GM12878 (cell line): ENCODE results near the gene MEIKIN. TPM values are rescaled to one million over a fixed set of nuclear protein-coding genes. Genes with fewer than 3 reads are reported as not detected.

Experiments used
- ATAC-seq: fragments of 200-7000 bp; cut with Tn5 transposase; 3 replicates; pipeline ENCODE4 v1.9.1; 2020; ENCODE audit warnings: mild to moderate bottlenecking, moderate library complexity
- BruUV-seq: library from RNA; stranded (reverse); fragments of 400-500 nt; replicated peaks from 2 replicates; lab custom pipeline; 2021; lab: Mats Ljungman, UMichigan
- CTCF ChIA-PET: fragments of 300-600 bp; sonication (Branson Sonifier 250); formaldehyde crosslinking; extraction: SDS; loops from one replicate; lab custom pipeline; 2021; ENCODE audit warnings: inconsistent platforms; lab: Yijun Ruan, JAX
- POLR2A ChIA-PET: fragments of 350-600 bp; formaldehyde crosslinking; extraction: SDS; loops from one replicate; lab custom pipeline; 2021; ENCODE audit warnings: inconsistent platforms; lab: Charles Lee
- RAD21 ChIA-PET: fragments of 300-600 bp; sonication (Branson Sonifier 250); formaldehyde crosslinking; loops from one replicate; lab custom pipeline; 2023; ENCODE audit warnings: antibody characterized with exemption; ENCODE audit not compliant: unreplicated experiment; lab: Charles Lee
- SMC1A ChIA-PET: fragments of 300-600 bp; sonication (Branson Sonifier 250); formaldehyde crosslinking; loops from one replicate; lab custom pipeline; 2023; ENCODE audit not compliant: unreplicated experiment, uncharacterized antibody; lab: Charles Lee
- DNase-seq: peaks from one replicate; pipeline ENCODE4 v3.0.0-alpha.2; 2011; ENCODE audit warnings: low read depth, low spot score
- FAIRE-seq: peaks from 3 replicates; lab custom pipeline; 2011; peaks lifted over from hg19 to GRCh38; lab: Jason Lieb, UNC
- H2AFZ ChIP-seq: 2 replicates; pipeline ENCODE4 v1.6.0; 2011; ENCODE audit warnings: low read depth, low read length, control low read depth; ENCODE audit not compliant: control insufficient read depth
- H3K27ac ChIP-seq: 2 replicates; pipeline ENCODE4 v1.5.1; 2011; ENCODE audit warnings: control low read depth; ENCODE audit not compliant: control insufficient read depth, insufficient read depth
- H3K27me3 ChIP-seq, 2 experiments: replicated peaks in 1 of 2; 2 replicates each; pipeline versions ENCODE4 v1.6.0 to v1.6.1; 2011; ENCODE audit warnings: low read length in 1 of 2; ENCODE audit not compliant: control insufficient read depth in 2 of 2, insufficient read depth in 2 of 2
- H3K36me3 ChIP-seq, 2 experiments: 2 replicates each; pipeline ENCODE4 v1.5.1; 2011; ENCODE audit warnings: low read length in 1 of 2; ENCODE audit not compliant: control insufficient read depth in 2 of 2, insufficient read depth in 2 of 2
- H3K4me1 ChIP-seq: 2 replicates; pipeline ENCODE4 v1.6.1; 2011; ENCODE audit warnings: mild to moderate bottlenecking, low read length, moderate library complexity, mixed read lengths; ENCODE audit not compliant: control insufficient read depth, insufficient read depth
- H3K4me2 ChIP-seq: 2 replicates; pipeline ENCODE4 v1.6.0; 2011; ENCODE audit warnings: control low read depth; ENCODE audit not compliant: control insufficient read depth, insufficient read depth
- H3K4me3 ChIP-seq: fragments of 200-600 bp; sonication (generic); 2 replicates; pipeline ENCODE4 v1.5.1; 2016
- H3K79me2 ChIP-seq: 2 replicates; pipeline ENCODE4 v1.6.0; 2011; ENCODE audit warnings: low read length; ENCODE audit not compliant: control insufficient read depth, insufficient read depth
- H3K9ac ChIP-seq: 2 replicates; pipeline ENCODE4 v1.8.0; 2011; ENCODE audit warnings: low read length, control low read depth, mixed read lengths; ENCODE audit not compliant: control insufficient read depth, insufficient read depth
- H3K9me3 ChIP-seq: replicated peaks from 3 replicates; pipeline ENCODE4 v1.5.1; 2011; ENCODE audit warnings: mild to moderate bottlenecking, low read length; ENCODE audit not compliant: control insufficient read depth, insufficient read depth
- H4K20me1 ChIP-seq: 2 replicates; pipeline ENCODE4 v1.6.0; 2011; ENCODE audit not compliant: control insufficient read depth, insufficient read depth
- CEBPB ChIP-seq, 2 experiments: fragments of 150-350 bp in 1 of 2; IDR thresholded peaks; 2 replicates each; pipeline ENCODE4 v1.6.1; 2012 to 2014; ENCODE audit warnings: low read depth in 2 of 2, low read length in 2 of 2, borderline replicate concordance in 1 of 2, inconsistent platforms in 1 of 2
- CEBPZ ChIP-seq: fragments of 150-350 bp; IDR thresholded peaks from 2 replicates; pipeline ENCODE4 v1.6.1; 2016; ENCODE audit warnings: low read depth, low read length
- DPF2 ChIP-seq: fragments of 450-650 bp; IDR thresholded peaks from 2 replicates; pipeline ENCODE4 v1.6.1; 2017; ENCODE audit warnings: mild to moderate bottlenecking
- E2F4 ChIP-seq: IDR thresholded peaks from 2 replicates; pipeline ENCODE4 v1.6.1; 2012; ENCODE audit warnings: low read depth, low read length, improper control_type of control experiment
- FOXM1 ChIP-seq: IDR thresholded peaks from 2 replicates; pipeline ENCODE4 v1.6.1; 2012; ENCODE audit warnings: low read depth, mild to moderate bottlenecking, inconsistent platforms, low read length, moderate library complexity
- JUND ChIP-seq: IDR thresholded peaks from 2 replicates; pipeline ENCODE4 v1.6.1; 2012; ENCODE audit warnings: low read depth, mild to moderate bottlenecking, low read length, improper control_type of control experiment, moderate library complexity
- KAT2A ChIP-seq: conservative IDR thresholded peaks from 2 replicates; pipeline ENCODE4 v1.6.1; 2011; ENCODE audit warnings: low read depth, low read length; ENCODE audit not compliant: control insufficient read depth
- NFYA ChIP-seq: IDR thresholded peaks from 2 replicates; pipeline ENCODE4 v1.6.1; 2011; ENCODE audit warnings: low read depth, mild to moderate bottlenecking, low read length, improper control_type of control experiment, borderline replicate concordance
- RUNX3 ChIP-seq: IDR thresholded peaks from 2 replicates; pipeline ENCODE4 v1.6.1; 2012; ENCODE audit warnings: low read length, inconsistent platforms
- SMAD1 ChIP-seq: fragments of 450-650 bp; IDR thresholded peaks from 2 replicates; pipeline ENCODE4 v1.6.1; 2018; ENCODE audit warnings: mild to moderate bottlenecking, low read depth; ENCODE audit not compliant: partially characterized antibody
- SP1 ChIP-seq: IDR thresholded peaks from one replicate; pipeline ENCODE4 v1.6.1; 2011; ENCODE audit warnings: low read depth, low read length
- SREBF2 ChIP-seq: IDR thresholded peaks from 2 replicates; pipeline ENCODE4 v1.6.1; 2012; ENCODE audit warnings: mild to moderate bottlenecking, low read length
- SRF ChIP-seq, 2 experiments: IDR thresholded peaks; 2 replicates each; pipeline ENCODE4 v1.6.1; 2011; ENCODE audit warnings: low read depth in 2 of 2, low read length in 2 of 2, mild to moderate bottlenecking in 1 of 2, moderate library complexity in 1 of 2
- ZBTB11 ChIP-seq: fragments of 450-650 bp; formaldehyde crosslinking; IDR thresholded peaks from 2 replicates; pipeline ENCODE4 v1.5.0; 2022; ENCODE audit warnings: mild to moderate bottlenecking, missing genetic modification characterization
- WGBS: methylation state at CpG from one replicate; pipeline ENCODE4 v1.1.6; 2016; ENCODE audit warnings: low lambda C conversion rate; ENCODE audit not compliant: insufficient replicate concordance, insufficient coverage; ENCODE audit errors: missing lambda C conversion rate; 5-methylcytosine and 5-hydroxymethylcytosine counted together
- in situ Hi-C: fragments of 300-500 bp; cut with MboI; formaldehyde crosslinking; loops from 9 replicates; pipeline ENCODE4 v1.14.3; 2018; ENCODE audit warnings: mixed read lengths
- intact Hi-C: fragments of 100-400 bp; cut with micrococcal nuclease; formaldehyde crosslinking; loops from one replicate; pipeline ENCODE4 v1.14.2; 2022; ENCODE audit not compliant: unreplicated experiment
- polyA plus RNA-seq, 11 experiments: library from polyadenylated mRNA; depleted of rRNA in 4 of 11; unstranded in 6 of 11; stranded (reverse) in 5 of 11; fragments of >200 nt; fragmentation: Nextera tagmentation in 4 of 11; fragmentation: Illumina TruSeq in 1 of 11; extraction: Ambion mirVana in 4 of 11; extraction: Trizol in 1 of 11; gene quantifications; 1 replicate in 1 of 11; 2 replicates in 10 of 11; pipeline versions ENCODE4 v1.2.1 to v1.2.3, GENCODE V29; 2011 to 2016; ENCODE audit warnings: inconsistent platforms in 2 of 11, missing spikeins in 2 of 11, low read depth in 1 of 11
- total RNA-seq, 4 experiments: library from RNA; depleted of rRNA in 3 of 4; stranded (reverse); fragments of >200 nt in 3 of 4; fragmentation: Illumina TruSeq in 1 of 4; extraction: Trizol in 1 of 4; gene quantifications; 2 replicates each; pipeline versions ENCODE4 v1.2.1 to v1.2.3, GENCODE V29; 2013 to 2021

Gene MEIKIN
- total and polyA plus RNA-seq, 10 of the 15 experiments (the other 5 are each of a cell fraction or from before 2014, with no cell fraction given) = not detected

- Histone ChIP-seq H3K4me3 (peak within 1 kb of the TSS; percentile 86), H4K20me1 (peaks cover 3% of the 10 kb centered on the region; the same call in 1 of the 2 replicates), H3K9ac (peak within 1 kb of the TSS; percentile 95), H3K36me3 (no peaks in the 10 kb centered on the region), H3K27ac (peak within 1 kb of the TSS; percentile 93), H3K27me3 (no peaks in the 10 kb centered on the region), H3K4me2 (peak within 1 kb of the TSS; percentile 86), H2AFZ (peak within 1 kb of the TSS; percentile 98), H3K4me1 (peaks cover 6% of the 10 kb centered on the region), H3K9me3 (no peaks in the 10 kb centered on the region), H3K79me2 (peaks cover 44% of the 10 kb centered on the region)
- intact Hi-C loops = loop anchor here (1.0 to 10.0 kb wide), 3 partner anchors 162 to 522 kb away; partner anchors contain the start of gene RAPGEF6
- RAD21 ChIA-PET = interaction anchor here (0.6 to 2.1 kb wide), 9 partner anchors 9 to 311 kb away, joined by 3 to 8 read pairs (median 4); no protein-coding TSS in a partner anchor
- POLR2A ChIA-PET = interaction anchor here (0.9 to 2.0 kb wide), 6 partner anchors 9 to 161 kb away, joined by 3 to 9 read pairs (median 4); partner anchors contain the start of gene RAPGEF6
- CTCF ChIA-PET = interaction anchor here (1.1 to 1.7 kb wide), 2 partner anchors 14 to 207 kb away, joined by 5 to 6 read pairs; no protein-coding TSS in a partner anchor
- FAIRE-seq (peak; percentile 88), DNase-seq (peak; percentile 86), ATAC-seq (peak; percentile 93)
- in situ Hi-C loops = no loop called here
- BruUV-seq = TSS peak; percentile 91
- SMC1A ChIA-PET = interaction anchor here (1.0 to 4.5 kb wide), 6 partner anchors 13 to 211 kb away, joined by 3 to 18 read pairs (median 4); no protein-coding TSS in a partner anchor
- WGBS = 1% methylated on average over 73 of the region's 79 CpGs
- TF ChIP-seq E2F4 (peak; percentile 36; the same call in 1 of the 2 replicates), FOXM1 (no peak), SRF (IDR thresholded peaks at IDR 0.05; ENCODE audit: low read depth in 2 of 2, low read length in 2 of 2) (no peak), SP1 (peak; percentile 82), CEBPB (IDR thresholded peaks at IDR 0.05; ENCODE audit: borderline replicate concordance in 1 of 2, low read depth in 2 of 2, low read length in 2 of 2) (no peak), RUNX3 (peak; percentile 70), ZBTB11 (CRISPR knock-in tag) (no peak), KAT2A (no peak), CEBPZ (no peak), SREBF2 (no peak), NFYA (no peak), JUND (0 out of 2 replicates have a peak, but pooled peaks have one; percentile 46), SMAD1 (no peak), DPF2 (peak; percentile 66)
These were observed 148.4 kb downstream of the MEIKIN start, which contains the start of gene FNIP1 for GRCh38 chr5:131796793-131797693. Gene FNIP1, minus strand, starts transcription at chr5:131797017. Its CDS starts 96 bp downstream, at chr5:131796921.
